SK-N-SH (cell line): ENCODE results near the gene PRUNE1.

Experiments used
- EP300 ChIP-seq, 2 experiments: IDR thresholded peaks; 2 replicates each; pipeline versions ENCODE4 v1.4.0 to v1.6.1; 2012; ENCODE audit warnings: borderline replicate concordance in 1 of 2, low read depth in 1 of 2, low read length in 1 of 2
- MXI1 ChIP-seq: IDR thresholded peaks from 2 replicates; pipeline ENCODE4 v1.6.1; 2012; ENCODE audit warnings: mild to moderate bottlenecking, low read depth, low read length, improper control_type of control experiment
- POLR2AphosphoS5 ChIP-seq: IDR thresholded peaks from 2 replicates; pipeline ENCODE4 v1.6.1; 2012; ENCODE audit warnings: low read depth, low read length
- RXRA ChIP-seq: IDR thresholded peaks from 2 replicates; pipeline ENCODE4 v1.4.0; 2012; ENCODE audit warnings: low read depth, mild to moderate bottlenecking, borderline replicate concordance
- TF ChIP-seq, protein P1 (sequence below): fragments of 200-600 bp; sonication (generic); IDR thresholded peaks from 2 replicates; pipeline ENCODE4 v1.6.1; 2017; ENCODE audit warnings: antibody characterized with exemption, mild to moderate bottlenecking, moderate library complexity
- TF ChIP-seq, protein P2 (sequence below): fragments of 150-350 bp; IDR thresholded peaks from 2 replicates; pipeline ENCODE4 v1.6.1; 2017; ENCODE audit warnings: antibody characterized with exemption, low read length, low read depth, borderline replicate concordance

DNA sequence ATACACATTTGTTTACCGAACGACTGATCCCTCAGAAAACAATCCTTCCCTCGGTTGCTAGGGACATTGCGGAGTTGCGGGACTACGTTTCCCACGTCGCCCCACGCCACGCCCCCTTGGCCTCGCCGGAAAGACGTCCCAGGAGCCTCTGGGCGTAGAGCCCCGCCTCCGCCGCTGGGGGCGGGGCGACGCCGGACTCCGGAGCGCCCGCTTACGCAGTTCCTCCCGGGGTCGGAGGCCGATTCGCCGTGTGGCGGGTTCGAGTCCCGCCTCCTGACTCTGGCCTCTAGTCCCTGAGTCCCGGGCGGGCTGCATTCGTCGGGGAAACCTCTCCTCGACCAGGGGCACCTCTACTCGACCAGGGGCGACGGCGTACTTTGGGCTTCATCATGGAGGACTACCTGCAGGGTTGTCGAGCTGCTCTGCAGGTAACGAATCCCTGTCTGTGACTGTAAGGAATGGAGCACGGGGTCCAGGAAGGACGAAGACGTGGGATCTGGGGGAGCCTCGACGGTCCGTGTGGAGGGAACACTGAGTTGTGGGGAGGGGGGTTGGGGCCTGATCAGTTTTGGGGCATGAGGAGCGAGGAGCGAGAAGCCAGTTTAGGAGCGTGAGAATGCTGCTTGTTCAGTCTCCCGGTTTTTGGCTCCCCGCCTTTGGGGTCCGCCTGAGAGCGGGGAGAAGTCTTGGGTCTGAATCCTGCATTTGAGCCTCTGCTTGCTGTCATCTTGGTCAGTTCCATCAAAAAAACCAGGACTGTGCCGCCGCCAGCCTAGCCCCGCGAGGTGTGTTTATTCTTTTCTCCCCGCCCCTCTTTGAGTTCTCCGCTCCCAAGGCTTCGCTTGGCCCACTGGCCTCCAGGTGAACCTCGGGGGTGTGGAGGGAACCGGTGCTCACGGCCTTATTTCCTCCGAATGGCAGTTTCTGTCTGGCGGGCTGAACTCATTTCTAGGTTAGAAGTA lies at the start of gene PRUNE1:
- TF ChIP-seq, protein P1, sequence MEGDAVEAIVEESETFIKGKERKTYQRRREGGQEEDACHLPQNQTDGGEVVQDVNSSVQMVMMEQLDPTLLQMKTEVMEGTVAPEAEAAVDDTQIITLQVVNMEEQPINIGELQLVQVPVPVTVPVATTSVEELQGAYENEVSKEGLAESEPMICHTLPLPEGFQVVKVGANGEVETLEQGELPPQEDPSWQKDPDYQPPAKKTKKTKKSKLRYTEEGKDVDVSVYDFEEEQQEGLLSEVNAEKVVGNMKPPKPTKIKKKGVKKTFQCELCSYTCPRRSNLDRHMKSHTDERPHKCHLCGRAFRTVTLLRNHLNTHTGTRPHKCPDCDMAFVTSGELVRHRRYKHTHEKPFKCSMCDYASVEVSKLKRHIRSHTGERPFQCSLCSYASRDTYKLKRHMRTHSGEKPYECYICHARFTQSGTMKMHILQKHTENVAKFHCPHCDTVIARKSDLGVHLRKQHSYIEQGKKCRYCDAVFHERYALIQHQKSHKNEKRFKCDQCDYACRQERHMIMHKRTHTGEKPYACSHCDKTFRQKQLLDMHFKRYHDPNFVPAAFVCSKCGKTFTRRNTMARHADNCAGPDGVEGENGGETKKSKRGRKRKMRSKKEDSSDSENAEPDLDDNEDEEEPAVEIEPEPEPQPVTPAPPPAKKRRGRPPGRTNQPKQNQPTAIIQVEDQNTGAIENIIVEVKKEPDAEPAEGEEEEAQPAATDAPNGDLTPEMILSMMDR, result no peak
- TF ChIP-seq POLR2AphosphoS5 (peak; percentile 37; the same call in 1 of the 2 replicates), EP300 (IDR thresholded peaks at IDR 0.05; ENCODE audit: borderline replicate concordance in 1 of 2, low read depth in 1 of 2, low read length in 1 of 2) (no peak), MXI1 (peak; percentile 78), RXRA (no peak; the same call in 1 of the 2 replicates)
- TF ChIP-seq, protein P2, sequence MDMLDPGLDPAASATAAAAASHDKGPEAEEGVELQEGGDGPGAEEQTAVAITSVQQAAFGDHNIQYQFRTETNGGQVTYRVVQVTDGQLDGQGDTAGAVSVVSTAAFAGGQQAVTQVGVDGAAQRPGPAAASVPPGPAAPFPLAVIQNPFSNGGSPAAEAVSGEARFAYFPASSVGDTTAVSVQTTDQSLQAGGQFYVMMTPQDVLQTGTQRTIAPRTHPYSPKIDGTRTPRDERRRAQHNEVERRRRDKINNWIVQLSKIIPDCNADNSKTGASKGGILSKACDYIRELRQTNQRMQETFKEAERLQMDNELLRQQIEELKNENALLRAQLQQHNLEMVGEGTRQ, result no peak
